ENCODE data around the gene GPR160.

- TF ChIP-seq POLR2A (IDR thresholded peaks at IDR 0.05) (no peak), CTCF (IDR thresholded peaks at IDR 0.05 in 8 of 11, conservative IDR thresholded peaks at IDR 0.05 in 3 of 11) (no peak), POLR2AphosphoS5 (IDR thresholded peaks at IDR 0.05) (no peak)
Measured at GRCh38 chr3:170043506-170043905, 5.7 kb downstream of the GPR160 start.

All from spleen (tissue), 7 donors.